Measurements from ENCODE around the gene GABRR1.

DNA sequence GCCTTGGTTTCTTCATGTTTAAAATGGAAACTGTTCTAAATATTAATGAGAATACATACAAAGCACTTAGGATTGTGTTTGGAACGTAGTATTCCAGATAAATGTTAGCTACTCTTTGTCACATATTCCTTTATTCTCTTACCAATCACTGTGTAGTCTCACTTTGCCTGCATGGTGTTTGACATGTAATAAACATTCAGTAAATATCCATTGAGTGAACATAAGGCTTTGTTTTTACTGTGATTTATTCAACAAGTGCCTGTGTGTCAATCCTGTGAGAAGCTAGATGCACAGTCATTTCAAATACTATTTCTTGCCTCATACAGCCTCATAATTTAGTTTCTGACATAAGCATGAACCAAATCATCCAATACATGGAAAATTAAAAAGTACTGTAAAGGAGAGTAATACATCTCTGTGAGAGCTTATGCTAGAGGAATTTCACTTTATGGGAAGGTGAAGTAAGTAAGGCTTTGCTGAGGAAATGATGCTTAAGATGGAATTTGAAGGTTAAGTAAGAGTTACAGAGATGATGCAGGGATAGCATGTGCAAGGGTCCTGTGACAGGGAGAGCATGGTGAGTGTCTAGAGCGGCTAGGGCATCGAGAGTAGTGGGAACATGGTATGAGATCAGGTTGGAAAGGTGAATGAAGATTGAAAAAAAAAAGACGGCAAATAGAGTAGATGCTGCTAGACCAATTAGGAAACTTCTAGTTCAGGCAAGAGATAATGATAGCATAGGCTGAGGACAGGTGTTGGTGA, 56.6 kb downstream of the GABRR1 start:
- TF ChIP-seq, protein P1, sequence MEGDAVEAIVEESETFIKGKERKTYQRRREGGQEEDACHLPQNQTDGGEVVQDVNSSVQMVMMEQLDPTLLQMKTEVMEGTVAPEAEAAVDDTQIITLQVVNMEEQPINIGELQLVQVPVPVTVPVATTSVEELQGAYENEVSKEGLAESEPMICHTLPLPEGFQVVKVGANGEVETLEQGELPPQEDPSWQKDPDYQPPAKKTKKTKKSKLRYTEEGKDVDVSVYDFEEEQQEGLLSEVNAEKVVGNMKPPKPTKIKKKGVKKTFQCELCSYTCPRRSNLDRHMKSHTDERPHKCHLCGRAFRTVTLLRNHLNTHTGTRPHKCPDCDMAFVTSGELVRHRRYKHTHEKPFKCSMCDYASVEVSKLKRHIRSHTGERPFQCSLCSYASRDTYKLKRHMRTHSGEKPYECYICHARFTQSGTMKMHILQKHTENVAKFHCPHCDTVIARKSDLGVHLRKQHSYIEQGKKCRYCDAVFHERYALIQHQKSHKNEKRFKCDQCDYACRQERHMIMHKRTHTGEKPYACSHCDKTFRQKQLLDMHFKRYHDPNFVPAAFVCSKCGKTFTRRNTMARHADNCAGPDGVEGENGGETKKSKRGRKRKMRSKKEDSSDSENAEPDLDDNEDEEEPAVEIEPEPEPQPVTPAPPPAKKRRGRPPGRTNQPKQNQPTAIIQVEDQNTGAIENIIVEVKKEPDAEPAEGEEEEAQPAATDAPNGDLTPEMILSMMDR (IDR thresholded peaks at IDR 0.05) = no peak
- no peak for TF ChIP-seq POLR2AphosphoS5 (IDR thresholded peaks at IDR 0.05; ENCODE audit: insufficient read depth in 1 of 2, low read depth in 1 of 2)

Measured in vagina (tissue), 2 donors.